K562 (cell line): ENCODE results near the gene CEMP1. TPM values are rescaled to one million over a fixed set of nuclear protein-coding genes. Genes with fewer than 3 reads are reported as not detected.
A peak's percentile ranks its signal among the peaks of the same experiment; 100 is the strongest.

Source experiments
- ATAC-seq: fragments of 200-7000 bp; cut with Tn5 transposase; 3 replicates; pipeline ENCODE4 v1.9.1; 2020; ENCODE audit warnings: moderate library complexity
- BruUV-seq: library from RNA; stranded (reverse); fragments of 400-500 nt; replicated peaks from 2 replicates; lab custom pipeline; 2021; lab: Mats Ljungman, UMichigan
- CTCF ChIA-PET: fragments of 300-600 bp; formaldehyde crosslinking; extraction: SDS; loops from one replicate; lab custom pipeline; 2021; ENCODE audit warnings: low intra/inter-chr PET ratio; lab: Yijun Ruan, JAX
- POLR2A ChIA-PET: fragments of 300-600, 350-650 bp; sonication (Branson Sonifier 250); formaldehyde crosslinking; extraction: SDS; loops from one replicate; lab custom pipeline; 2021; ENCODE audit warnings: antibody characterized with exemption, inconsistent platforms; lab: Yijun Ruan, JAX
- DNase-seq, 4 experiments: peaks; one replicate each; pipeline versions ENCODE4 v3.0.0 to v3.0.0-alpha.2; 2011 to 2018; ENCODE audit warnings: low spot score in 3 of 4, mixed read lengths in 3 of 4; ENCODE audit errors: extremely low read depth in 1 of 4
- FAIRE-seq: peaks from 2 replicates; lab custom pipeline; 2011; peaks lifted over from hg19 to GRCh38; lab: Jason Lieb, UNC
- H2AFZ ChIP-seq: 2 replicates; pipeline ENCODE4 v1.6.0; 2011; ENCODE audit warnings: low read depth, low read length, control low read depth, inconsistent platforms
- H3K27ac ChIP-seq: fragments of 200-600 bp; 3 replicates; pipeline ENCODE4 v1.8.0; 2011; ENCODE audit warnings: low read depth, mild to moderate bottlenecking, control low read depth, inconsistent platforms, low read length, moderate library complexity, mixed read lengths; ENCODE audit errors: extremely low read depth
- H3K27me3 ChIP-seq, 2 experiments: fragments of 300-600 bp in 1 of 2; 2 replicates in 1 of 2; 3 replicates in 1 of 2; pipeline versions ENCODE4 v1.6.0 to v1.8.0; 2011; ENCODE audit warnings: inconsistent platforms in 2 of 2, low read length in 2 of 2, mild to moderate bottlenecking in 1 of 2, mixed read lengths in 1 of 2, moderate library complexity in 1 of 2; ENCODE audit not compliant: control insufficient read depth in 2 of 2, insufficient read depth in 2 of 2
- H3K36me3 ChIP-seq: fragments of 300-600 bp; 3 replicates; pipeline ENCODE4 v1.8.0; 2011; ENCODE audit warnings: mild to moderate bottlenecking, low read length, inconsistent platforms; ENCODE audit not compliant: control insufficient read depth, insufficient read depth
- H3K4me1 ChIP-seq, 2 experiments: fragments of 200-600 bp in 1 of 2; replicated peaks in 1 of 2; 2 replicates in 1 of 2; 3 replicates in 1 of 2; pipeline versions ENCODE4 v1.5.1 to v1.8.0; 2011; ENCODE audit warnings: inconsistent platforms in 2 of 2, low read length in 2 of 2, mild to moderate bottlenecking in 1 of 2, mixed read lengths in 1 of 2, moderate library complexity in 1 of 2; ENCODE audit not compliant: control insufficient read depth in 2 of 2, insufficient read depth in 2 of 2
- H3K4me2 ChIP-seq: 2 replicates; pipeline ENCODE4 v1.6.1; 2011; ENCODE audit warnings: low read length, control low read depth, inconsistent platforms, mixed read lengths; ENCODE audit not compliant: insufficient read depth
- H3K4me3 ChIP-seq: fragments of 200-600 bp; sonication (generic), shearing (Covaris generic); 2 replicates; pipeline ENCODE4 v1.5.1; 2016; ENCODE audit warnings: control low read depth, inconsistent platforms
- H3K79me2 ChIP-seq: fragments of 200-600 bp; 3 replicates; pipeline ENCODE4 v1.8.0; 2011; ENCODE audit warnings: low read length, inconsistent platforms; ENCODE audit not compliant: control insufficient read depth, insufficient read depth
- H3K9ac ChIP-seq, 2 experiments: 2 replicates each; pipeline versions ENCODE4 v1.6.0 to v1.6.1; 2011; ENCODE audit warnings: low read depth in 2 of 2, low read length in 2 of 2, control low read depth in 1 of 2, inconsistent platforms in 1 of 2, mild to moderate bottlenecking in 1 of 2, mixed read lengths in 1 of 2; ENCODE audit not compliant: insufficient read depth in 1 of 2
- H3K9me1 ChIP-seq: one replicate; pipeline ENCODE4 v1.6.0; 2011; ENCODE audit warnings: inconsistent platforms, mild to moderate bottlenecking, low read length, moderate library complexity; ENCODE audit not compliant: control insufficient read depth, insufficient read depth
- H3K9me3 ChIP-seq: replicated peaks from 2 replicates; pipeline ENCODE4 v1.5.1; 2011; ENCODE audit warnings: low read depth, low read length, inconsistent platforms; ENCODE audit not compliant: control insufficient read depth, insufficient read depth
- H4K20me1 ChIP-seq: replicated peaks from 2 replicates; pipeline ENCODE4 v1.6.1; 2011; ENCODE audit warnings: low read length, inconsistent platforms, mixed read lengths; ENCODE audit not compliant: control insufficient read depth, insufficient read depth
- ILF3 ChIP-seq: fragments of 450-650 bp; IDR thresholded peaks from 2 replicates; pipeline ENCODE4 v1.6.1; 2018; ENCODE audit warnings: antibody characterized with exemption, mild to moderate bottlenecking, moderate library complexity, borderline replicate concordance
- NEUROD1 ChIP-seq: fragments of 150-350 bp; IDR thresholded peaks from 2 replicates; pipeline ENCODE4 v1.6.1; 2014; ENCODE audit warnings: borderline replicate concordance, low read length, low read depth; ENCODE audit not compliant: partially characterized antibody
- POLR2G ChIP-seq: fragments of 200-400 bp; formaldehyde crosslinking; IDR thresholded peaks from 2 replicates; pipeline ENCODE4 v1.6.1; 2017; ENCODE audit warnings: low read depth, mild to moderate bottlenecking, antibody characterized with exemption, low read length, moderate library complexity
- WGBS: fragments of 100-300 bp; shearing (Covaris generic); methylation state at CpG from one replicate; pipeline ENCODE4 v1.1.6; 2016; ENCODE audit warnings: low coverage, mixed read lengths; ENCODE audit not compliant: insufficient coverage; ENCODE audit errors: missing lambda C conversion rate; 5-methylcytosine and 5-hydroxymethylcytosine counted together
- in situ Hi-C: fragments of 300-500 bp; cut with MboI; formaldehyde crosslinking; loops from 4 replicates; pipeline ENCODE4 v1.15.0; 2018; ENCODE audit warnings: inconsistent platforms, mixed read lengths
- intact Hi-C: fragments of 100-400 bp; cut with micrococcal nuclease; formaldehyde crosslinking; loops from 2 replicates; pipeline ENCODE4 v1.14.2; 2022
- polyA plus RNA-seq, 8 experiments: library from polyadenylated mRNA; depleted of rRNA in 4 of 8; stranded (reverse) in 5 of 8; unstranded in 3 of 8; fragments of >200 nt; fragmentation: Nextera tagmentation in 2 of 8; fragmentation: Illumina TruSeq in 1 of 8; extraction: Ambion mirVana in 2 of 8; extraction: Trizol in 1 of 8; gene quantifications; 2 replicates each; pipeline versions ENCODE4 v1.2.1 to v1.2.3, GENCODE V29; 2011 to 2014; ENCODE audit warnings: inconsistent platforms in 1 of 8, missing spikeins in 1 of 8
- total RNA-seq, 7 experiments: library from RNA; depleted of rRNA in 6 of 7; stranded (reverse); fragments of >200 nt in 6 of 7; fragmentation: Illumina TruSeq in 2 of 7; extraction: Trizol in 2 of 7; gene quantifications; 2 replicates each; pipeline versions ENCODE4 v1.2.1 to v1.2.3, GENCODE V29; 2011 to 2021; ENCODE audit warnings: low replicate concordance in 1 of 7
- TF ChIP-seq, protein P1 (sequence below): sonication (generic); formaldehyde crosslinking; IDR thresholded peaks from 2 replicates; pipeline ENCODE4 v1.8.0; 2023; ENCODE audit warnings: mild to moderate bottlenecking, missing genetic modification reagents

CEMP1 gene
- total and polyA plus RNA-seq, 9 of the 15 experiments (the other 6 are each of a cell fraction or from before 2014, with no cell fraction given): 0.05 to 0.45 TPM; not detected in 7

GRCh38 chr16:2529961-2530628 is 1.1 kb downstream of the CEMP1 start:
- POLR2A ChIA-PET: interaction anchor here (0.7 to 3.8 kb wide), 4 partner anchors 9 to 230 kb away, joined by 3 to 45 read pairs (median 9); partner anchors contain the start of gene AMDHD2
- H3K9me3 ChIP-seq: no peaks in the 10 kb centered on the region
- H3K36me3 ChIP-seq: peaks cover 50% of the 10 kb centered on the region; the same call in 2 of the 3 replicates
- H3K9me1 ChIP-seq: peaks cover 3% of the 10 kb centered on the region
- no peak overlapping the region for H3K4me2 ChIP-seq
- ATAC-seq: no peak
- no TSS peak for BruUV-seq
- no peaks in the 10 kb centered on the region for H3K27me3 ChIP-seq
- TF ChIP-seq NEUROD1 (no peak), ILF3 (no peak), POLR2G (peak; percentile 16; the same call in 1 of the 2 replicates)
- TF ChIP-seq, protein P1, sequence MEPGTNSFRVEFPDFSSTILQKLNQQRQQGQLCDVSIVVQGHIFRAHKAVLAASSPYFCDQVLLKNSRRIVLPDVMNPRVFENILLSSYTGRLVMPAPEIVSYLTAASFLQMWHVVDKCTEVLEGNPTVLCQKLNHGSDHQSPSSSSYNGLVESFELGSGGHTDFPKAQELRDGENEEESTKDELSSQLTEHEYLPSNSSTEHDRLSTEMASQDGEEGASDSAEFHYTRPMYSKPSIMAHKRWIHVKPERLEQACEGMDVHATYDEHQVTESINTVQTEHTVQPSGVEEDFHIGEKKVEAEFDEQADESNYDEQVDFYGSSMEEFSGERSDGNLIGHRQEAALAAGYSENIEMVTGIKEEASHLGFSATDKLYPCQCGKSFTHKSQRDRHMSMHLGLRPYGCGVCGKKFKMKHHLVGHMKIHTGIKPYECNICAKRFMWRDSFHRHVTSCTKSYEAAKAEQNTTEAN (CRISPR knock-in tag): no peak
- no peak for FAIRE-seq
- no peak for DNase-seq
- peaks cover 6 to 62% of the 10 kb centered on the region in 2 experiments; a peak in 3 of 5 replicates for H3K4me1 ChIP-seq
- no peak overlapping the region for H2AFZ ChIP-seq
- in situ Hi-C loops (no loop called here), intact Hi-C loops (no loop called here)
- no peak overlapping the region for H3K4me3 ChIP-seq
- no peak overlapping the region for H3K27ac ChIP-seq
- no peaks in the 10 kb centered on the region for H4K20me1 ChIP-seq
- 87% methylated on average over 14 of the region's 15 CpGs for WGBS
- no peaks in the 10 kb centered on the region for H3K79me2 ChIP-seq
- H3K9ac ChIP-seq: peak overlapping the region in 1 of 2 experiments; percentile 64; a peak in 2 of 4 replicates
- CTCF ChIA-PET: no interaction called here
